Occipital lobe (tissue), 2 donors: Measurements from ENCODE around the gene RPA1. TPM values are rescaled to one million over a fixed set of nuclear protein-coding genes. Genes with fewer than 3 reads are reported as not detected.
A peak's percentile ranks its signal among the peaks of the same experiment; 100 is the strongest.
"Not testable (repeated sequence)": the region's sequence is repeated elsewhere in the genome, so short reads cannot be mapped to it uniquely, and the experiment has no call there.

Experiments
- DNase-seq: peaks from one replicate; lab custom pipeline; 2025; lab: John Stamatoyannopoulos, UW
- total RNA-seq: library from RNA; depleted of rRNA; stranded (reverse); fragments of >200 nt; gene quantifications from one replicate; pipeline ENCODE4 v1.2.3, GENCODE V29; 2014

Gene RPA1
- total RNA-seq: 16.4 TPM

DNA sequence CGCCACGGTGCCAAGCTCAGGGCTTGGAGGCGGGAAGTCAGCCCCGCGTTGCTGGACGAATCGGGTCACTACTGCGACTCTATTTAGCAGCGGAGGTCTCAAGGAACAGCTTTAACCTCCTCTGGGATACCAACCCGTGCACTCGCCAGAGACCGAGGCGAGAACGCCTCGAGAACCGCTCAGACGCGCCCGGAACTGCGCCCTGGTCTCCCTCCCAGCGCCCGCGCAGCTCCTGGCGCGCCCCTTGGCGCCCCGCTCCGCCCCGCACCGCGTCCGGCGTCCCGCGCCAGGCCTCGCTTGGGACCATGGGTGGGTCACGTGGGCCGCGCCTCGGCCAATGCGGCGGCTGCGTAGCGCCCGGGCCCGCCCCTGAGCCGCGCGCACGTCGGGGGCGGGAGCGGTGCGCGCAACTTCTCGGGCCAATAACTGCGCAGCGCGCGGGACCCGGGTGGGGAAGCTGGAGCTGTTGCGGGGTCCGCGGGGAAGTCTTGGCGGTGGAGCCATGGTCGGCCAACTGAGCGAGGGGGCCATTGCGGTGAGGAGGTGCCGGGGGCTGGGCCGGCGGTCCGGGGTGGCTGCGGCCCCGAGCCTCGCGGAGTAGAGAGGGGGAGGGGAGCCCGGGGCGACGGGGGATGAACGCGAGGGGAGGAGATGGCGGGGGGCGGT is at the start of gene RPA1, which contains the start of gene SMYD4:
Gene RPA1 (plus strand): TSS at position 414 of the 666 bp plus-strand sequence. CDS start 89 bp downstream, at position 503.
Gene SMYD4 (minus strand): TSS at position 311 of the 666 bp plus-strand sequence. CDS start 1,908 bp downstream, outside the sequence.
- peak; percentile 79 for DNase-seq

DNA sequence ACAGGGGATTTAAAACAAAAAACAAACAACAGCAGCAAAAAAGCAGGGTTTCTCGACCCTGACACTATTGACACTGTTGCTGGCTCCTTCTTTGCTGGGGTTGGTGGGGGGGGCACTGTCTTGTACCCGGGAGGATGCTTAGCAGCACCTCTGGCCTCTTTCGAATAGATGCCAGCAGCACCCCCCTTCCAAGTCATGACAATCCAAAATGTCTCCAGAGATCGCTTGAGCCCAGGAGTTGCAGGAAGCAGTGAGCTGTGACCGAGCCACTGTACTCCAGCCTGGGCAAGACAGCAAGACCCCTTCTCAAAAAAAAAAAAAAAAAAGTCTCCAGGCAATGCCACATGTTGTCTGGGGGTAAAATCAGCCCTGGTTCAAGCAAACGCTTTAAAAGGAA is 47.6 kb upstream of the RPA1 start:
- DNase-seq: no peak

DNA sequence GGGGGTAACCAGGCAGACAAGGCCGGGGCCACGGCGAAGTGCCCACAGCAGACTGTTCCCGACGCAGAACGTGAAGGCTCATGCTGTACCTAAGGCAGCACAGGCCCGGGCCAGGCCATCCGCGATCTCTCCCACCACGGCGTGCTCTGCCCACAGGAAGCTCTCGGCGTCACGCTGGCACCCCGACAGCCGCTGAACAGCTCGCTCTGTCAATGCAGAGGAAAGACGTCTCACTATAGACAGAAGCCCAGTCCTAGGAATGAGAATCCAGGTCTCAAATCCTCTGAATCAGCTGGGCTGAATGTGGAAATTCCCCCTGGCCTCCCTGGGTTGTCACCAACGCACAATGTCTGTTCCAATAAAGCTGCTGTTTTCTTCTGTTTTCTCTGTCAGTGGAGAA is 46.5 kb upstream of the RPA1 start:
- no peak for DNase-seq

DNA sequence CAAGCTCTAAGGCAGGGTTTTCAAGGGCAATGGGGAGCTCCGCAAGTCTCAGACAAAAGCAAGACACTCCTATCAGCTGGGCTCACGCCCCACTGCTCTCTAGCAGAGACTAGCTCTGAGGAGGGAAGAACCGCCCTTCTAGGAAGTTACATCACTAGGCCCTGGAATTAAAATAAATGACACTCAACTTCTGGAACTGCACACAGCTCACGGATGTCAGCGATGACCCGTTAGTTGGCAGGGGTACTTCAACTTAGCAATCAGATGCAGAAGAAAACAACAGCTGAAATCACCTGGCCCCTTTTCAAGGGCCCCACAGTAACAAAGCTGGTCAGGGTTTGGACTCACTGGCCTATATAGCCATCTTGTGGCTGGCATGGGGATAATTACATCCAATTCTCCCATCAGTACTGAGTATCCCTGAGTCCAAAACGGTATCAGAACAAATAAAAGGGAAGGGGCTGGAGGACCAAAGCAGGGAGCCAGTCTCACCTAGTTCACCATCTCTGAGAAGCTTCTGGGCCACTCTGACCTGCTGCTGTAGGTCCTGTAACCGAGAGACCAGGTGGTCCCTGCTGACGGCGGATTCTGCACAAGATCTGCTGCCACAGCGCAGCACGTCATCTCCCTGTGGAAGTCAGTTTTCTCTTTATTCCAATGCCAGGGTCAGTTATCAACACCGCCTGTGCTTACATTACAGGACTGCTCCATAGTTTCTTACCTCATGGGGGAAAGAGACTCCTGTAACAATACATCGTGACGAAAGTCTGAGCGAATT is 45.8 kb upstream of the RPA1 start:
- no peak for DNase-seq

DNA sequence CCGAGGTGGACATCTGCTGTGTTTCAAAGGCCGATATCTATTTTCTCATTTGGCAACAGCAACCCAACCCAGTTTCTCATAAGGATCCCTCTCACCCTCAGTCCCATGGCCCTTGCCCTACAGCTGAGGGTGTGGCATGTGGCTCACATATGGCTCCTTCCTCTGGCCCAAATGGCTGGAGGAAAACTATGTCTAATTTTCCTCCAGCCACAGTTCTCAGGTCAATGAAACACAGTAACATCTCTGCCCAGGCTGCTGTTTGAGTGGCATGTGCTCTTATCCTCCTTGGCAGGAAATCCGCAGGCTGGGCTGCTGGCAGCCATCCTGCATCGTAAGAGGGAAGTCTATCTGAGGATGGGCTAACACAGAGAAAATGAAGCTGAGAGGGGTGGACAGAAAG is 43.9 kb upstream of the RPA1 start:
- DNase-seq: no peak

DNA sequence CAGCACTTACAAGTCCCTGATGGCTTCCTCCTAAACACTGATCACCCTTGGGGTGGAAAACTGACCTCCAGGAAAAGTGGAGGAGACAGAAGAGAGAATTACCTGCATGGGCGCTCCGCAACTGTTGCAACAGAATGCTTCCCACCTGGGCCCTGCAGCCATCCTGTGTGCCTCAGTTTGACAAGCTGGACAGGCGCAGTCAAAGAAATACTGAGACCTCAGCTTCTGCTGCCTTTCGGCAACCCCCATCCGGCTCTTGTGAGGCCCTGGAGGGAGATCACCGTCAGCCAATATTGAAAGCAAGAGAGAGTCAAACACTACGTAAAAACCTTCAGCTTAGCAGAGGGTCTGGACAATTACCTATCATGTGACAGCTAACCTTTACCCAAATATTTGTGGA is 43.1 kb upstream of the RPA1 start:
- no peak for DNase-seq

DNA sequence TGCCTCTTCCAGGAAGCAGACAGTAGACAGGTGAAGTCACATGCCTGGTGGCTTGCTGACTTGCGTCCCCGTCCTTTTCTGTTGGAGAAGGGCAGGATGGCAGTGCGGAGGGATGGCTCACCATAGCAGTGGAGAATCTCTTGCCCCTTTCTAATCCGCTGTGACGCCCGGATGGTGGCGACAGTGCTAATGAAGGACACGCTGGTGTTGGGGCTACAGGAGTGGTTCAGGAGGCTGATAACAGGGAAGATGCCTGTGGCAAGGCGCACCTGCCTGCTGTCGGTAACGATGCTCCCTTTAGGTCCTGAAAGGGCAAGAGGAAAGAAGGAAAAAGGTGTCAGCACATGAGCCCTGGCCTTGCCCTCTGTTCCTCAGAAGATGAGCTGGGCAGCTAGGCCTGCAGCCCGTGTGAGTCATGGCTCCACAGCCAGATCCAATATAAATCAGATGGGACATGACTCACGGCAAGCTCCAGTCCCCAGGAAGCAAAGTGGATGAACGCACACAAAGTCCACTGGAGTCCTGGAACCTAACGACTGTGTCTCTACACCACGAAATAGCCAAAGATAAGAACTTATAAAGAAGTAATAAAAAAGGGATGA is 42.4 kb upstream of the RPA1 start:
- no peak for DNase-seq

DNA sequence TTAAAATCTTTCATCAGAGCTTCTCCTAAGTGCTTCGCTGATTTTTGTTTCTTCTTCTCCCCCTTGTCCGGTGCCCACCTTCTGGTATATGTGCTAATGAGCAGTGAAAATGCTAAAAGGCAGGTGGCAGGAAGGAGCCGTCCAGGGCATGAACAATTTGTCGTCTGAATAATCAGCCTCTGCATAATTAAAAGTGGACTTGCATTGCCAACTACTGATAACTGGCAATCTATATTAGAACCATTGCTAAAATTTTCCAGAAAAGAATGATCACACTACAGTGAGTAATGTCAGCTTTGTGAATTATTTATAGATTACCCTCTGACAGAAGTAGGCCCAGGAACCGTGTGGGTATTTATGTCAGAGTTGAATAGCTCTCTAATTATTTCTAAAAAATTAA is 39.9 kb upstream of the RPA1 start:
- no peak for DNase-seq

DNA sequence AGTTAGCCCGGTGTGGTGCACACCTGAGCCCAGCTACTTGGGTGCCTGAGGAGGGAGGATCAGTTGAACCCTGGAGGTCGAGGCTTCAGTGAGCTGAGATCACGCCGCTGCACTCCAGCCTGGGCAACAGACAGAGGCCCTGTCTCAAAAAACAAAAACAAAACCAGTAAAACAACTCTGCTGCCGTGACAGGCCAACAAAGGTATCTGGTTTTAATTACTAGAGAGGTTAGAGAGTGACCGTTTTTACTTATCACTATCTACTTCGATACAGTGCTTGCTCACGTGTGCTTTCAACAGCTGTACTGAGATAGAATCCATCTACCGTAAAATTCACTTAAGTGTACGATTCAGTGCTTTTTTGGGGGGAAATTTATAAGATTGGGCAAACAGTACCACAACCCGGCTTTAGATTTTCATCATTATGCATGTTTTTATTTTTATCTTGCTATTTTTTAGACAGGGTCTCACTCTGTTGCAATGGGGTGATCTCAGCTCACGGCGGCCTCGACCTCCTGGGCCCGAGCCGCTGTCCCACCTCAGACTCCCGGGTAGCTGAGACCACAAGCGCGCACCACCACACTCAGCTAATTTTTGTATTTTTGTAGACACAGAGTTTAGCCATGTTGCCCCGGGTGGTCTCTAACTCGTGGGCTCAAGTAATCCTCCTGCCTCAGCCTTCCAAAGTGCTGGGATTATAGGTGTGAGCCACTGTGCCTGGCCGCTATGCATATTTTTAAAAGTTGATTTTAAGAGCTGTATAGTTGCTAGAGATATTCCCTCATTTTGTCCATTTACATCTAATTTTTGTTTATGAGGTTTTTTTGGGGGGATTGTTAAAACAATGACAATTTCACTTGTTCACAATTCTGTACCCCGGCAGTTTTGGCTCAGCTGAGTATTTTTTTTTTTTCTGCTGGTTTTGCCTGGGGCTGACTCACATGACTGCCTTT is 37.0 kb upstream of the RPA1 start:
- DNase-seq: no peak

DNA sequence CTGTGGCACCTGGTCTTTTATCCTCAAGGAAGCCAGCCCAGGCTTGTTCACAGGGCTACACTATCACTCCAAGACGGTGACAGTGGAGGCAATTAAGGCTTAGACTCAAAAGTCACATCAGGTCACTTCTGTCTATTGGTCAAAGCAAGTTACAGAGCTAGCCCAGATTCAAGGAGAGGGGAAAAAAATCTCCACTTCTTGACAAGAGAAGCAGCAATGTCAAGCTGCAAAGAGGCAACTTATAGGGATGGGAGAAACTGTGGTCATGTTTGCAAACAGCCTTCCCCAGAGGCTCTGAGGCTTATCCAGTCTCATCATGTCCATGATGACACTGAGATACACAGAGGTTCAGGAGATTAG is 36.4 kb upstream of the RPA1 start:
- DNase-seq: no peak

DNA sequence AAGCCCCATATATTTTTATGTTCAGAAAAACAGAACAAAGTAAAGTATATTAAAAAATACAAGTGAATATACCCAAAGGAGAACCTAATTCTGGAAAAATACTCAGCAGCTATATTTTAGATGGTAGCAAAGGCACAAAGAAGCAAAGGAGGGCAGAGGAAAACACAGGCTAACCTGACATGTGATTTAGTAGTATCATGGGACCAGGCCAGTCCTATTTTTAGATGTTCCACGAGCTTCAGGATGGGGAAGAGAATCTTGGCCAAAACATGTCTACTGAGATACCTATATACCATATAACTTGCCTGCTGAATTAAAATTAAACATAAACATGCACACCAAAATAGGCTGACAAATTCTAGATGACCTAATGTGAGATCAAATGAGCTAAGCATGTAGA is 33.0 kb upstream of the RPA1 start:
- DNase-seq: no peak

DNA sequence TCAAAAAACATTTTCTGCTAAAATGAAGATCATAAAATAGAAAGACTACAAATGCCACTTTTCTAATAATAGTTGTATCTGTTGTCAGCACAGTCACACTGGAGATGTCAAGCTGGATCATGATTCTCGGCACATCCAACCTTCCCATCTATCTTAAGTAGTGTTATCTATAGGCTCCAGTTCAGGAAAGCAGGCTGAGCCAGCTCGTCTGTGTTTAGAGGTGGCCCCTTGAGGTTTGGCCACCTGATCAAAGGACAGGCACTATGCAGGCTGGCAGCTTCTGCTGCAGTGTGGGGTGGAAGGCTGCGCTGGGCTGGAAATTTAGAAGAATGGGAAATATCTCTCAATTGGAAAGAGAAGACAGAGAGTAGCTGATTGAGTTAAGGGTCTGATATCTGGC is 32.5 kb upstream of the RPA1 start:
- DNase-seq: no peak

DNA sequence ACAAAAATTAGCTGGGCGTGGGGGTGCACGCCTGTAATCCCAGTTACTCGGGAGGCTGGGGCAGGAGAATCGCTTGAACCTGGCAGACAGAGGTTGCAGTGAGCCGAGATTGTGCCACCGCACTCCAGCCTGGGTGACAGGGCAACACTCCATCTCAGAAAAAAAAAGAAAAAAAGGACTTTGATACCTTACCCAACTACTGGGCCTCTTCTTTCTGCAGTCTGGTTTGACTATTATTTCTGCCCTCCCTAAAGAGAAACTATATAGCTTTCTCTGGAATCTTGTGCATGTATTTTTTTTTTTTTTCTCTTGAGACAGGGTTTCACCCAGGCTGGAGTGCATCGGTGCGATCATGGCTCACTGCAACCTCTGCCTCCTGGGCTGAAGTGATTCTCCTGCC is 32.0 kb upstream of the RPA1 start:
- not testable (repeated sequence) for DNase-seq

DNA sequence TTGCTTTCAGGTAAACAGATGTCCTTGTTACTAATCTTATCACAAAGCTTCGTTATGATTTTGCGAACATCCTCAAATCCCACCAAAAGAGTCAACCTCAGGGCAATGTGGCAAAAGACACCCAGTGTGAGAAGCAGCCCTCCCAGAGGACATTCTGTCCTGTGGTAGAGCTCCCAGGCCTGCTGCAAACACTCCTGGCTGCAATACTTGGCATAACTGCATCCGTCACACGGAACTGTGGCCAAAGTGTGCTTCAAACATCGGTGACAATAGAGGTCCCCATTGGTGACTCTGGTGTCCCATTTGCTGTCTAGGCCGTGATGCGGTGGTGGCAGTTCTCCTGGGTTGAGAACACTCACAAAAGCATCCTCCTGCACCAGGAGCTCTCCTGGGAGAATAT is 29.6 kb upstream of the RPA1 start:
- DNase-seq: no peak

DNA sequence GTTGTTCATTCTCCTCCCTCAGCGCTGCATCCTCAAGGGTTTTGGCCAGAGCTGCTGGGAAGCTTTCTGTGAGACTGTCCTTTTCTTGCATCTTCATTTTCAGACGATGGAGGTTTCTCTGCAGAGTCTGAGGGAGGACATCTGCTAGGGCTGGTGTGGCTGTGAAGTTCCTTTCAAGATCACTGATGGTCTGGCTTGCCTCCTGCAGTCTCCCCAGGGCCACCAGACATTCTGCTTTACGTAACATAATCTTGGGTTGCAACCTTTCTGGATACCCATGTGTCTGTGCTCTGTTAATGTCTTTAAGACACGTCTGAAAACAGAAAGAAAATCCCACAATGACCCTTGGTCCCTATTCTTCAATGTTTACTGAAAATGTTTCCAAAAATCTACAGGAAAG is 29.1 kb upstream of the RPA1 start:
- no peak for DNase-seq

DNA sequence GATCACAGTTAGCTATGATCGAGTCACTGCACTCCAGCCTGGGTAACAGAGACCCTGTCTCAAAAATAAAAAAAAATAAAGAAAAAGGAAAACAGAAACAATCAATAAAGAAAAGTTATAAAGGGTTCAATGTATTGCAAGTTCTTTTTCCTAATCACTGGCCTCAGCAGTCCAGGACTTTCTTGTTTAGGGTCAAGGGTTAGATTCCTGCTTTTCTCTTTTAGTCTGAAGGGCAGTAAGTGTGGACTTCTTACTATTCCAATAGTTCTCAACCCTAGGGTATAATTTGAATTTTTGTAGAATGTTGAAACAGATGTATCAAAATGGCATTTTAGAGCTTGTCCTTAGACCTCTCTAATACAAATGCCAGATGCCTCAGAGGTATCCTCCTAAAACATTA is 27.4 kb upstream of the RPA1 start:
- DNase-seq: no peak

DNA sequence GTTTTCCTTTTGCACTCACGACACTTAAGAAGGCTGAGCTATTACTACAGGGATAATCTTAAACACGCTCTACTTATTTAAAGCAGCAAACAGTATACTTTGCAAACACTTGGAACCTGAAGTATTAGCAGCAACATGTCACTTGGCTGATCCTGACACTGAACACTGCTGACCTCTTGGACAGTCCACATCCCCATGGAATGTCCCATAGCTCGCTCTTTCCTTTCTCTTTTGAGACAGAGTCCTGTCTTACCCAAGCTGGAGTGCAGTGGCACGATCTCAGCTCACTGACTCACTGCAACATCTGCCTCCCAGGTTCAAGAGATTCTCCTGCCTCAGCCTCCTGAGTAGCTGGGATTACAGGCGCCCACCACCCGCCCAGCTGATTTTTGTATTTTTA is 26.5 kb upstream of the RPA1 start:
- no peak for DNase-seq

DNA sequence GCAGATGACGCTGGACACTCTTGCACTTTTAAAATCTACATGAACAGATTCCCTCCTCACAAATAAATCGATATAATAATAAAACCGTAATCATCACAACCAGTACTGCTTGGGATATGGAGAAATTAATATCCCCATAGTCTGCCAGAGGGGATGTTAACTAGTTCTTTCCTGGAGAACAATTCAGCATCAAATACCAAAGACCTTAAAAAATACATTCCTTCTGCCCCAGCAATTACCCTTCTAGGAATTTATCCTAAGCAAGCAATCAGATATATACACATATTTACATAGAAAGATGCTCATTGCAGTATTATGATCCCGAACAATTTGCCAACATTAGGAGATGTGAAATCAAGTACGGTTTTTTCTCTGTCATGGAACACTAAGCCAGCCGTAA is 21.9 kb upstream of the RPA1 start:
- DNase-seq: no peak

DNA sequence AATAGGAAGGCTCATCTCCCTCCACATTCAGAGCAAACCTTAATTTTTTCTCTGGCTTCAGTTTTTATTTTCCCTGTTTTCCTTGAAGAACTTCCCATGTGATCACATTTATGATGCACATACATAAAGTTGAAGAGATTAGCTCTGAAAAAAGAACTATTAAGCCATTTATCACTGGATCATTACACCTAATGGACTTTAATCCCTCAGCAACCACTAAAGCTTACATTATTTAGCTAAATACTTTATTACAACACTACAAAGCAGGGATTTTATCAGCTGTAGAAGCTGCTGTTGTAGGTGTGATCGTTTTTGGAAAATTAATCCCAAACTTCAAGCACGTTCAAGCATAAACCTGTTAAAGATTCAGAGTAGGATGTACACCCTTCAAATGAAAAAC is 21.2 kb upstream of the RPA1 start:
- no peak for DNase-seq

DNA sequence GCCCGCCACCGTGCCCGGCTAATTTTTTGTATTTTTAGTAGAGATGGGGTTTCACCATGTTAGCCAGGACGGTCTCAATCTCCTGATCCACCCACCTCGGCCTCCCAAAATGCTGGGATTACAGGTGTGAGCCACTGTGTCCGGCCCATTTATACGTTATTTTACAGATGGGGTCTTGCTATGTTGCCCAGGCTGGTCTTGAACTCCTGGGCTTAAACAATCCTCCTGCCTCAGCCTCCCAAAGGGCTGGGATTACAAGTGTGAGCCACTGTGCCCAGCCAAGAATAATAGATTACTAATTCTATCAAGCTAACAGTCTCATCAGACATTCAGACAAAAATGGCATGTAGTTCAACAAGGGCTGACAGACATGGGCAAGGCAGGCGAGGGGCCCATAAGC is 20.0 kb upstream of the RPA1 start:
- not testable (repeated sequence) for DNase-seq

DNA sequence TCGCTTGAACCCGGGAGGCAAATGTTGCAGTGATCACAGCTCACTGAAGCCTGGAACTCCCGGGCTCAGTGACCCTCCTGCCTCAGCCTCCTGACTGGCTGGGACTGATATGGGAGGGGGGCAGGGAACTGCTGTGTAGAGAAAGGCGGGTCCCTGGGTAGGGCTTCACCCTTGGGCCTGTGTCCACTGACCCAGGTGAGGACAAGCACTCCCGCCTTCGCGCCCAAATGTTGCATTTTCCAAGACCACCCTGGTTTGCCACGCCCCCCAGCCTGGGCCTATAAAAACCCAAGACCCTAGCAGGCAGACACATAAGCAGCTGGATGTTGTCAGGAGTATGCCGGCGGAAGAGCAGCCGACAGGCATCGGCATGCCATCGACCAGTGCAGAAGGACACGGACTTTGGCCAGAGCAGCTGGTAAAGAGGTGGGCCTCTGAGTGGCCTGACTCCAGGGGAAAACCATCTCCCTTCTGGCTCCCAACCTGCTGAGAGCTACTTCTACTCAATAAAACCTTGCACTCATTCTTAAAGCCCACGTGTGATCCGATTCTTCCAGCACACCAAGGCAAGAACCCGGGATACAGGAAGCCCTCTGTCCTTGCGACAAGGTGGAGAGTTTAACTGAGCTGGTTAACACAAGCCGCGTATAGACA is 19.2 kb upstream of the RPA1 start:
- no peak for DNase-seq
